Activated CD4-positive, alpha-beta T cell treated with anti-CD3 and anti-CD28 coated beads, Interleukin-2, amount 50 U/mL, for 16 hours (primary cell): ENCODE measurements around the gene CCDC73.
A peak's percentile ranks its signal among the peaks of the same experiment; 100 is the strongest.
"Not testable (repeated sequence)": the region's sequence is repeated elsewhere in the genome, so short reads cannot be mapped to it uniquely, and the experiment has no call there.

Experiments
- DNase-seq: peaks from one replicate; pipeline ENCODE4 v3.0.0-alpha.2; 2020

Gene CCDC73

GRCh38 chr11:32794439-32794838, at the start of gene CCDC73:
Gene CCDC73 (minus strand): TSS chr11:32794662. CDS start chr11:32760243, 34,419 bp downstream.
- DNase-seq: no peak

- DNase-seq: no peak
Measured at GRCh38 chr11:32843544-32843943, 49.1 kb upstream of the CCDC73 start.

GRCh38 chr11:32840587-32840986, 46.1 kb upstream of the CCDC73 start:
- no peak for DNase-seq

- DNase-seq: no peak
Measured at GRCh38 chr11:32839308-32839707, 44.8 kb upstream of the CCDC73 start.

- DNase-seq: no peak
Measured at GRCh38 chr11:32838505-32839274, 44.2 kb upstream of the CCDC73 start.

GRCh38 chr11:32836946-32837345, 42.5 kb upstream of the CCDC73 start:
- no peak for DNase-seq

- DNase-seq: no peak
Measured at GRCh38 chr11:32833921-32834320, 39.5 kb upstream of the CCDC73 start.

GRCh38 chr11:32831221-32831620, 36.8 kb upstream of the CCDC73 start:
- DNase-seq: no peak

- no peak for DNase-seq
Measured at GRCh38 chr11:32830796-32831195, 36.3 kb upstream of the CCDC73 start.

GRCh38 chr11:32830413-32830738, 35.9 kb upstream of the CCDC73 start:
- DNase-seq: no peak

- DNase-seq: peak; percentile 52
Measured at GRCh38 chr11:32829680-32830412, 35.4 kb upstream of the CCDC73 start, which contains the start of gene PRRG4. Gene PRRG4 (plus strand): TSS chr11:32829927. CDS start chr11:32830530, 603 bp downstream.

GRCh38 chr11:32829157-32829679, 34.8 kb upstream of the CCDC73 start:
- DNase-seq: no peak

- no peak for DNase-seq
Measured at GRCh38 chr11:32827276-32827675, 32.8 kb upstream of the CCDC73 start.

- DNase-seq: no peak
Measured at GRCh38 chr11:32826113-32826512, 31.7 kb upstream of the CCDC73 start.

- DNase-seq: not testable (repeated sequence)
Measured at GRCh38 chr11:32823617-32824016, 29.2 kb upstream of the CCDC73 start.

- no peak for DNase-seq
Measured at GRCh38 chr11:32821917-32822560, 27.6 kb upstream of the CCDC73 start.

- DNase-seq: peak; percentile 43
Measured at GRCh38 chr11:32821517-32821916, 27.1 kb upstream of the CCDC73 start.

- no peak for DNase-seq
Measured at GRCh38 chr11:32820497-32820896, 26.0 kb upstream of the CCDC73 start.

- no peak for DNase-seq
Measured at GRCh38 chr11:32819187-32819586, 24.7 kb upstream of the CCDC73 start.

GRCh38 chr11:32817852-32818183, 23.4 kb upstream of the CCDC73 start:
- no peak for DNase-seq

GRCh38 chr11:32817181-32817851, 22.9 kb upstream of the CCDC73 start:
- DNase-seq: no peak

- peak; percentile 71 for DNase-seq
Measured at GRCh38 chr11:32809313-32809712, 14.9 kb upstream of the CCDC73 start.

- DNase-seq: no peak
Measured at GRCh38 chr11:32796425-32796824, 2.0 kb upstream of the CCDC73 start.
